SK-N-SH (cell line): ENCODE measurements around the gene TRAPPC2L. TPM values are rescaled to one million over a fixed set of nuclear protein-coding genes. Genes with fewer than 3 reads are reported as not detected.
"Not testable (repeated sequence)": the region's sequence is repeated elsewhere in the genome, so short reads cannot be mapped to it uniquely, and the experiment has no call there.

Experiments
- CTCF ChIA-PET: fragments of 300-600, 350-600 bp; formaldehyde crosslinking; extraction: SDS; loops from one replicate; lab custom pipeline; 2021; lab: Yijun Ruan, JAX
- POLR2A ChIA-PET: fragments of 350-600 bp; sonication (Branson Sonifier 250); formaldehyde crosslinking; extraction: SDS; loops from one replicate; lab custom pipeline; 2020; ENCODE audit warnings: antibody characterized with exemption, inconsistent platforms; lab: Yijun Ruan, JAX
- DNase-seq: peaks from one replicate; pipeline ENCODE4 v3.0.0; 2012
- H2AFZ ChIP-seq: fragments of 200-600 bp; sonication (generic); 2 replicates; pipeline ENCODE4 v1.8.1; 2016; ENCODE audit warnings: antibody characterized with exemption, mild to moderate bottlenecking, low read depth
- H3F3A ChIP-seq: fragments of 200-600 bp; sonication (generic); replicated peaks from 2 replicates; pipeline ENCODE3; 2016; ENCODE audit warnings: antibody characterized with exemption, mild to moderate bottlenecking; ENCODE audit not compliant: insufficient read depth
- H3K27ac ChIP-seq, 2 experiments: fragments of 200-500 bp in 1 of 2; fragments of 200-600 bp in 1 of 2; sonication (Bioruptor generic) in 1 of 2; sonication (generic), shearing (Covaris generic) in 1 of 2; 2 replicates each; pipeline versions ENCODE4 v1.5.1 to v1.6.1; 2014 to 2016; ENCODE audit warnings: low read depth in 2 of 2, inconsistent platforms in 1 of 2, low read length in 1 of 2, mild to moderate bottlenecking in 1 of 2, mixed read lengths in 1 of 2
- H3K27me3 ChIP-seq: fragments of 200-600 bp; sonication (generic), shearing (Covaris generic); 2 replicates; pipeline ENCODE4 v1.6.1; 2016; ENCODE audit warnings: mixed run types; ENCODE audit not compliant: insufficient read depth
- H3K36me3 ChIP-seq, 2 experiments: fragments of 200-500 bp in 1 of 2; fragments of 200-600 bp in 1 of 2; sonication (Bioruptor generic) in 1 of 2; sonication (generic) in 1 of 2; replicated peaks in 1 of 2; 2 replicates each; pipeline versions ENCODE3 to v1.5.1; 2014 to 2016; ENCODE audit warnings: low read length in 1 of 2, mild to moderate bottlenecking in 1 of 2; ENCODE audit not compliant: insufficient read depth in 2 of 2, control insufficient read depth in 1 of 2
- H3K4me1 ChIP-seq, 2 experiments: fragments of 200-500 bp in 1 of 2; fragments of 200-600 bp in 1 of 2; sonication (Bioruptor generic) in 1 of 2; sonication (generic), shearing (Covaris generic) in 1 of 2; 2 replicates each; pipeline versions ENCODE4 v1.5.1 to v1.6.1; 2014 to 2016; ENCODE audit warnings: low read depth in 1 of 2, low read length in 1 of 2, mixed run types in 1 of 2; ENCODE audit not compliant: insufficient read depth in 2 of 2, control insufficient read depth in 1 of 2
- H3K4me2 ChIP-seq: fragments of 200-600 bp; sonication (generic), shearing (Covaris generic); 2 replicates; pipeline ENCODE4 v1.6.1; 2017; ENCODE audit warnings: mixed run types
- H3K4me3 ChIP-seq, 2 experiments: fragments of 200-500 bp in 1 of 2; fragments of 200-600 bp in 1 of 2; sonication (Bioruptor generic) in 1 of 2; sonication (generic), shearing (Covaris generic) in 1 of 2; 2 replicates each; pipeline versions ENCODE4 v1.5.1 to v1.8.1; 2014 to 2016; ENCODE audit warnings: low read depth in 2 of 2, inconsistent platforms in 1 of 2, low read length in 1 of 2, mild to moderate bottlenecking in 1 of 2, mixed read lengths in 1 of 2, moderate library complexity in 1 of 2
- H3K79me2 ChIP-seq: fragments of 200-600 bp; sonication (generic); 2 replicates; pipeline ENCODE4 v1.8.1; 2017; ENCODE audit warnings: mild to moderate bottlenecking; ENCODE audit not compliant: insufficient read depth
- H3K9ac ChIP-seq: fragments of 200-600 bp; sonication (generic); 2 replicates; pipeline ENCODE4 v1.6.1; 2017; ENCODE audit warnings: mixed run types
- H3K9me2 ChIP-seq: fragments of 200-600 bp; sonication (generic); 2 replicates; pipeline ENCODE4 v1.6.1; 2017; ENCODE audit warnings: mixed run types
- H3K9me3 ChIP-seq: fragments of 200-600 bp; sonication (generic); 2 replicates; pipeline ENCODE4 v1.6.1; 2017; ENCODE audit warnings: mixed run types, mild to moderate bottlenecking, moderate library complexity
- H4K20me1 ChIP-seq: fragments of 200-600 bp; sonication (generic); 2 replicates; pipeline ENCODE4 v1.6.1; 2017; ENCODE audit warnings: mild to moderate bottlenecking, mixed run types; ENCODE audit not compliant: insufficient read depth
- CHD2 ChIP-seq: fragments of 150-350 bp; IDR thresholded peaks from 2 replicates; pipeline ENCODE4 v1.6.1; 2018; ENCODE audit warnings: low read length; ENCODE audit not compliant: partially characterized antibody
- EZH2phosphoT487 ChIP-seq: fragments of 200-600 bp; sonication (generic); IDR thresholded peaks from 2 replicates; pipeline ENCODE4 v1.6.1; 2017; ENCODE audit warnings: low read depth, mixed run types, mild to moderate bottlenecking, antibody characterized with exemption, moderate library complexity, borderline replicate concordance
- FOXJ3 ChIP-seq: sonication (generic); formaldehyde crosslinking; IDR thresholded peaks from 2 replicates; pipeline ENCODE4 v1.5.1; 2020; ENCODE audit warnings: mild to moderate bottlenecking, missing genetic modification reagents
- GABPA ChIP-seq: IDR thresholded peaks from 2 replicates; pipeline ENCODE4 v1.4.0; 2012; ENCODE audit warnings: low read depth, mild to moderate bottlenecking
- MEF2A ChIP-seq: IDR thresholded peaks from 2 replicates; pipeline ENCODE4 v1.4.0; 2012; ENCODE audit warnings: low read depth, borderline replicate concordance
- NFIC ChIP-seq: IDR thresholded peaks from 2 replicates; pipeline ENCODE4 v1.4.0; 2012; ENCODE audit warnings: borderline replicate concordance
- NRF1 ChIP-seq: IDR thresholded peaks from 2 replicates; pipeline ENCODE4 v1.6.1; 2012; ENCODE audit warnings: low read depth, mild to moderate bottlenecking, low read length
- POLR2AphosphoS5 ChIP-seq: IDR thresholded peaks from 2 replicates; pipeline ENCODE4 v1.6.1; 2012; ENCODE audit warnings: low read depth, low read length
- RAD21 ChIP-seq: IDR thresholded peaks from 2 replicates; pipeline ENCODE4 v1.6.1; 2012; ENCODE audit warnings: mild to moderate bottlenecking, low read length
- RCOR1 ChIP-seq: fragments of 150-350 bp; IDR thresholded peaks from 2 replicates; pipeline ENCODE4 v1.6.1; 2017; ENCODE audit warnings: antibody characterized with exemption, low read length
- RFX5 ChIP-seq: IDR thresholded peaks from 2 replicates; pipeline ENCODE4 v1.6.1; 2012; ENCODE audit warnings: mild to moderate bottlenecking, improper control_type of control experiment, low read length
- SIN3A ChIP-seq: IDR thresholded peaks from 2 replicates; pipeline ENCODE4 v1.6.1; 2012; ENCODE audit warnings: low read depth, mild to moderate bottlenecking, low read length, moderate library complexity, borderline replicate concordance
- SMC3 ChIP-seq: IDR thresholded peaks from 2 replicates; pipeline ENCODE4 v1.6.1; 2012; ENCODE audit warnings: low read depth, low read length, improper control_type of control experiment
- TCF12 ChIP-seq: IDR thresholded peaks from 2 replicates; pipeline ENCODE4 v1.4.0; 2012
- USF2 ChIP-seq: fragments of 150-350 bp; IDR thresholded peaks from 2 replicates; pipeline ENCODE4 v1.6.1; 2017; ENCODE audit warnings: antibody characterized with exemption, low read length, low read depth, borderline replicate concordance
- WGBS: methylation state at CpG from one replicate; pipeline ENCODE4 v1.1.6; 2017; ENCODE audit warnings: low lambda C conversion rate; 5-methylcytosine and 5-hydroxymethylcytosine counted together
- polyA plus RNA-seq, 3 experiments: library from polyadenylated mRNA; depleted of rRNA; stranded (reverse); fragments of >200 nt; gene quantifications; 2 replicates each; pipeline ENCODE4 v1.2.3, GENCODE V29; 2012
- TF ChIP-seq, protein P1 (sequence below): fragments of 150-350 bp; IDR thresholded peaks from 2 replicates; pipeline ENCODE4 v1.6.1; 2016; ENCODE audit warnings: mild to moderate bottlenecking, low read depth, low read length

Gene TRAPPC2L
- polyA plus RNA-seq, 1 of the 3 experiments (the other 2 are of a cell fraction) = 73.9 TPM

DNA sequence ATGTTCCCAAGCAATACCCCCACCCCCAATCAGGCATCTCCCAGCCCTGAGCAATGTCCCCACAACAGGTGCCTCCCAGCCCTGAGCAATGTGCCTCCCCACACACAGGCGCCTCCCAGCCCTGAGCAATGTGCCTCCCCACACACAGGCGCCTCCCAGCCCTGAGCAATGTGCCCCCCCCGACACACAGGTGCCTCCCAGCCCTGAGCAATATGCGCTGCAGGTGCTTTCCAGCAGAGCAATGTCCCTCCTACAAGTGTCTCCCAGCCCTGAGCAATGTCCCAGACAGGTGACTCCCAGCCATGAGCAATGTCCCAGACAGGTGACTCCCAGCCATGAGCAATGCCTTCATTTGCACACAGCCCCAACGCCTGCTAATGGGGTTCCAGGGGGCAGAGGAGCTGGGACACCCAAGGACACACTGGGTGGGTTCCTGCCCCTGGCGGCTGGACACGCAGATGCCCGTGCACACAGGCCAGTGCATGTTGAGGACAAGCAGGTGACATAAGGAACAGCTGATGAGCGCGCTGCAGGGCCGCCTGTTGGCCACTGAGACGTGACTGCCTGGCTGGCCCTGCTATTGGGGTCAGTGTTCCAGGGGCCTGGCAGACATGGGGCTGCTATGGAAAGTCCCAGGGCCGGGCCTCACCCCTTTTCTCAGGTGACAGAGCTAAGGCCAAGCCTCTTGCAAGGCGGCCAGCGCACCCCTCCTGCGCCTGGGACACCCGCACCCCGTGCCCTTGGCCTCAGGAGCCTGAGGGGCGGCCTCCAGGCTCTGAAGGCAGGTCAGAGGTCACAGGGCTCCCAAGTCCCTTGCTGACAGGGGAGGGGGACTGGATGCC, 36.4 kb downstream of the TRAPPC2L start:
- CTCF ChIA-PET = no interaction called here
- H3K36me3 ChIP-seq = no peaks in the 10 kb centered on the region
- H3K79me2 ChIP-seq = no peaks in the 10 kb centered on the region
- POLR2A ChIA-PET = no interaction called here
- no peak overlapping the region for H3K4me2 ChIP-seq
- H3K9ac ChIP-seq = no peak overlapping the region
- no peak for TF ChIP-seq TCF12
- TF ChIP-seq SIN3A = no peak
- no peak for TF ChIP-seq FOXJ3 (CRISPR knock-in tag)
- 62% methylated on average over 5 of the region's 19 CpGs for WGBS
- no peak for DNase-seq
- no peaks in the 10 kb centered on the region for H3K9me3 ChIP-seq
- no peaks in the 10 kb centered on the region for H3F3A ChIP-seq
- H3K27ac ChIP-seq = no peak overlapping the region
- H3K4me1 ChIP-seq = no peaks in the 10 kb centered on the region; a peak in 1 of 4 replicates
- peaks cover 55% of the 10 kb centered on the region for H3K27me3 ChIP-seq
- no peak overlapping the region for H2AFZ ChIP-seq
- no peak overlapping the region for H3K4me3 ChIP-seq
- no peaks in the 10 kb centered on the region for H3K9me2 ChIP-seq
- no peaks in the 10 kb centered on the region for H4K20me1 ChIP-seq

DNA sequence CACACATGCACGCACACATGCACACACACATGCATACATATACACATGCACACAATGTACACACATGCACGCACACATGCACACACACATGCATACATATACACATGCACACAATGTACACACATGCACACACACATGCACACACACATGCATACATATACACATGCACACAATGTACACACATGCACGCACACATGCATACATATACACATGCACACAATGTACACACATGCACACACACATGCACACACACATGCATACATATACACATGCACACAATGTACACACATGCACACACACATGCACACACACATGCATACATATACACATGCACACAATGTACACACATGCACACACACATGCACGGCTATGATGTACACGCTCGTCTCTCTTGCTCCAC, 37.3 kb downstream of the TRAPPC2L start:
- 92% methylated on average over 4 of the region's 6 CpGs for WGBS
- POLR2A ChIA-PET, H3K79me2 ChIP-seq, H3F3A ChIP-seq, H3K9me3 ChIP-seq, H3K9me2 ChIP-seq, DNase-seq, H3K4me3 ChIP-seq, H4K20me1 ChIP-seq, H3K36me3 ChIP-seq, H2AFZ ChIP-seq, H3K9ac ChIP-seq, H3K4me1 ChIP-seq, H3K27ac ChIP-seq, H3K4me2 ChIP-seq, CTCF ChIA-PET: not testable (repeated sequence)
- peaks cover 64% of the 10 kb centered on the region for H3K27me3 ChIP-seq

- ChIA-PET POLR2A (no interaction called here), CTCF (no interaction called here)
- Histone ChIP-seq H3K9me3 (no peaks in the 10 kb centered on the region), H3K27me3 (peaks cover 65% of the 10 kb centered on the region), H3K36me3 (no peaks in the 10 kb centered on the region), H3F3A (no peaks in the 10 kb centered on the region), H3K4me1 (no peaks in the 10 kb centered on the region), H3K4me2 (no peak overlapping the region), H3K27ac (no peak overlapping the region), H2AFZ (no peak overlapping the region), H4K20me1 (no peaks in the 10 kb centered on the region), H3K79me2 (no peaks in the 10 kb centered on the region), H3K9ac (no peak overlapping the region), H3K4me3 (no peak overlapping the region), H3K9me2 (no peaks in the 10 kb centered on the region)
- WGBS = 75% methylated on average over 13 of the region's 21 CpGs
- no peak for DNase-seq
- TF ChIP-seq, protein P1, sequence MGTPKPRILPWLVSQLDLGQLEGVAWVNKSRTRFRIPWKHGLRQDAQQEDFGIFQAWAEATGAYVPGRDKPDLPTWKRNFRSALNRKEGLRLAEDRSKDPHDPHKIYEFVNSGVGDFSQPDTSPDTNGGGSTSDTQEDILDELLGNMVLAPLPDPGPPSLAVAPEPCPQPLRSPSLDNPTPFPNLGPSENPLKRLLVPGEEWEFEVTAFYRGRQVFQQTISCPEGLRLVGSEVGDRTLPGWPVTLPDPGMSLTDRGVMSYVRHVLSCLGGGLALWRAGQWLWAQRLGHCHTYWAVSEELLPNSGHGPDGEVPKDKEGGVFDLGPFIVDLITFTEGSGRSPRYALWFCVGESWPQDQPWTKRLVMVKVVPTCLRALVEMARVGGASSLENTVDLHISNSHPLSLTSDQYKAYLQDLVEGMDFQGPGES = no peak
- TF ChIP-seq SMC3 (no peak), POLR2AphosphoS5 (no peak), RAD21 (no peak), EZH2phosphoT487 (no peak), RFX5 (no peak), GABPA (no peak), MEF2A (no peak), SIN3A (no peak), NRF1 (no peak), TCF12 (no peak), USF2 (no peak), RCOR1 (no peak), NFIC (no peak), CHD2 (no peak)
Observed at GRCh38 chr16:88894681-88895300, 37.9 kb downstream of the TRAPPC2L start.
